Effector CD4-positive, alpha-beta T cell (primary cell): ENCODE measurements around the gene HOXD3.

Experiments
- DNase-seq: peaks from one replicate; pipeline ENCODE4 v3.0.0-alpha.2; 2020

The HOXD3 gene

DNA sequence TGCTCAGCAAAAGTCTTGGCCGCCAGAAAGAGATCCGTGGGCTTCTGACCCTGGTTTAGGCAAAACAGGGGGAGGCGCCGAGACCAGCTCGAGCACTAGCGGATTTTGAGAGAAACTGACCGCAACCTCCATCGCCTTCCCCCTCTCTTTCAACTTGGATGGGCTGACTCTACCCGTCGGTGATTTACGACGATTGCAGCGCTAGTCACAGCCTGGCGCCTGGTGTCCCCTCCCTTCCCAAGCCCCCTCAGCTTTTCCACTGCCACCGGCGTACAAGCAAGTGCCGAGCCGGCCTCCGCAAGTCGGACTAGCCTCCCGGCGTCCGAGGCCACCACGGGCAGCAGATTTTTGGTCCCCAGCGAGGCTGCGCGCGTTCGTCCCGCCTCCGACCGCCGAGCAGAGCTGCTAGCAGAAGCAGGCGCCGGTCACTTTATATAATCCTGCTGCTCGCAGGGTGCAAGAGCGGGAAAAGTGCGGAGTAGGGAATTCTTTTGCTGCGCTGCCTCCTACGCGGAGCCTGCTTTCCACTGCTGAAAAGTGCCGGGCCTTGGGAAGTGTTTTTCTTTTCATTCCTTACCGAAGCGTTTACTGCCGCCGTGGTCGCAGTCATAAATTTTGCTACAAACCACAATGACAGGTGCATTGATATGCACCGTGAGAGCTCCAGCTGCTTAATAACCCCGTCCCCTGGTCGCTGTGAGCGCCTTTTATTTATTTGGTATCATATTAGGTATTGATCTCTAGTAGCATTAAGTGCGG lies 7.7 kb downstream of the HOXD3 start:
- DNase-seq, result no peak

DNA sequence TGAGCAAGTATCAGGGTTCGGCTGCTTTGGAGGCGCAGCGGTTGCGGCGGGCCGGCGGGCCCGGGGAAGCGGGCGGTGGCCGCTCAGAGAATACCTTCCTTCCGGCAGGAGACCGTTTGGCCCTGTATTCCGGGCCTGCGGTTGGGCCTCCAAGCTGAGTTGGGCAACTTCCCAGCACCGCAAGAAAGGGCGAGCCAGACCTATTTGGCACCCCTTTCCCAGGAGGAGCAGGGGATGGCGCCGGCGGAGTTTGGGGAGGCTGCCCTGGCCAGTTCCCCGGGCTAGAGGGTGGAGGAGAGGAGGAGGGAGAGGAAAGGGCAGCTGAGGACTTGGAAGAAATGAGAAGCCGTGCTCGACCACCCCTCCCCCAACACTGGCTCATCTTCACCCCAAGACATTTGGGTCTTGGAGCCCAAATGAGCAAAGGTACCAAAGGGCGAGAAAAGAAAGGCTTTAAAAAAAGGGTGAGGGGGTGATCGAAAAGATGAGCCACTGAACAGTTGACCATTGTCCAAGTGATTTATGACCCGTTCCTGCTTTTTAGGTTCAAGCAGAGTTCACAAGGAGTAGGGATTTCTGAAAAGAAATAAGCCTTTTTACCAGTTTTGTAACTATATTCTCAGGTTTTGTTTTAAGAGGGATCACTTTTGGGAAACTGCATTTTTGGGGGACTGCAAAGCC lies 8.4 kb downstream of the HOXD3 start:
- no peak for DNase-seq

GRCh38 chr2:176166272-176166671 lies 9.2 kb downstream of the HOXD3 start:
- DNase-seq, result no peak

- DNase-seq, result no peak
Observed at GRCh38 chr2:176167398-176167797, 10.3 kb downstream of the HOXD3 start.

- no peak for DNase-seq
Observed at GRCh38 chr2:176169181-176169580, 12.1 kb downstream of the HOXD3 start.

DNA sequence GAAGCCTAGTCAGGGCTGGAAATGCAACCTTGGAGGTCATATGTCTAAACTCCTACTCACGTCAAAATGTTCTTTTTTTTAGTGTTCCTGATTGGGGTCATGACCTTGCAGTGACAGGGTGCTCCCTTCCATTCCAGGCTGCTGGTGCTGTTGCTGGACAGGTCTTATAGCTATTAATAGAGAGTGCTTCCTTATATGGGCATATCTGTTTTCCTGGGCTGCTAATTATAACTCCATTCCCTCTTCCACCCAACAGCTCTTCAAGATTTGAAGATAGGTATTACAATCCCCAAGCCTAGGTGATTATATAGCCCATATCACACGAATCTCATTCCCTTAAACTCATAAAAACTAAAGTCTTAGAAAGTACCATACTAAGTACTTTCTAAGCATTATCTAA lies 12.6 kb downstream of the HOXD3 start:
- DNase-seq, result no peak

GRCh38 chr2:176170602-176171305 lies 13.6 kb downstream of the HOXD3 start:
- no peak for DNase-seq

GRCh38 chr2:176171351-176172006 lies 14.4 kb downstream of the HOXD3 start:
- DNase-seq, result no peak

DNA sequence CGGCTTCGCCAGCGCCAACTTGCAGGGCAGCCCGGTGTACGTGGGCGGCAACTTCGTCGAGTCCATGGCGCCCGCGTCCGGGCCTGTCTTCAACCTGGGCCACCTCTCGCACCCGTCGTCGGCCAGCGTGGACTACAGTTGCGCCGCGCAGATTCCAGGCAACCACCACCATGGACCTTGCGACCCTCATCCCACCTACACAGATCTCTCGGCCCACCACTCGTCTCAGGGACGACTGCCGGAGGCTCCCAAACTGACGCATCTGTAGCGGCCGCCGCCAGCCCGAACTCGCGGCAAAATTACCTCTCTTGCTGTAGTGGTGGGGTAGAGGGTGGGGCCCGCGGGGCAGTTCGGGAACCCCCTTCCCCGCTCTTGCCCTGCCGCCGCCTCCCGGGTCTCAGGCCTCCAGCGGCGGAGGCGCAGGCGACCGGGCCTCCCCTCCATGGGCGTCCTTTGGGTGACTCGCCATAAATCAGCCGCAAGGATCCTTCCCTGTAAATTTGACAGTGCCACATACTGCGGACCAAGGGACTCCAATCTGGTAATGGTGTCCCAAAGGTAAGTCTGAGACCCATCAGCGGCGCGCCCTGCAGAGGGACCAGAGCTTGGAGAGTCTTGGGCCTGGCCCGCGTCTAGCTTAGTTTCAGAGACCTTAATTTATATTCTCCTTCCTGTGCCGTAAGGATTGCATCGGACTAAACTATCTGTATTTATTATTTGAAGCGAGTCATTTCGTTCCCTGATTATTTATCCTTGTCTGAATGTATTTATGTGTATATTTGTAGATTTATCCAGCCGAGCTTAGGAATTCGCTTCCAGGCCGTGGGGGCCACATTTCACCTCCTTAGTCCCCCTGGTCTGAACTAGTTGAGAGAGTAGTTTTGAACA lies 15.1 kb downstream of the HOXD3 start:
- DNase-seq, result no peak

DNA sequence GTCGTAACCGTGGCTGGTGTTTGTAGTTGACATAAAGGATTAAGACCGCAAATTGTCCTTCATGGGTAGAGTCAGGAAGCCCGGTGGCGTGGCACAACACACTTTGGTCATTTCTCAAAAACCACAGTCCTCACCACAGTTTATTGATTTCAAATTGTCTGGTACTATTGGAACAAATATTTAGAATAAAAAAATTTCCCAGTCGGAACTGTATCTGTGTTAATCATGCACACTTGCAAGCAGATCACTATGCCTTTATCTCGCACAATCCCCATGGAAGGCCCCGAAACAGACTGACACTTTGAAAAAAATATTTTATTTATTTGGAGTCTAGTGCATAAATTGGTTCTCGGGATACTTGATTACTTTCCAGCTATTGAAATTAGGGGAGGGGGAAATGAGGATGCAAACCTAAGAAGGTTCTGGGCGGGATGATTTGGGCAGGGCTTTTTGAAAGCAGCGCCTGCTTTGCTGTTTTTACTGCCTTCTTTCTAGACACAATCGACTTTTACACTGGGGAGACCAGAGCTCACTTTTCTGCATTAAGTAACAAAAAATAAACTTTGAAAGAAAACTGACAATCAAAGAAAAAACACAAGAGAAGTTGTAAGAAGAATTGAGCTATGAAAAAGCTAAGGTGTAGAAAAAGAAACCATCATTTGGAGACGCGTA lies 15.9 kb downstream of the HOXD3 start:
- no peak for DNase-seq

- no peak for DNase-seq
Observed at GRCh38 chr2:176173567-176174381, 16.7 kb downstream of the HOXD3 start.

- no peak for DNase-seq
Observed at GRCh38 chr2:176174382-176174823, 17.3 kb downstream of the HOXD3 start.

GRCh38 chr2:176174824-176175708 lies 18.0 kb downstream of the HOXD3 start:
- no peak for DNase-seq

DNA sequence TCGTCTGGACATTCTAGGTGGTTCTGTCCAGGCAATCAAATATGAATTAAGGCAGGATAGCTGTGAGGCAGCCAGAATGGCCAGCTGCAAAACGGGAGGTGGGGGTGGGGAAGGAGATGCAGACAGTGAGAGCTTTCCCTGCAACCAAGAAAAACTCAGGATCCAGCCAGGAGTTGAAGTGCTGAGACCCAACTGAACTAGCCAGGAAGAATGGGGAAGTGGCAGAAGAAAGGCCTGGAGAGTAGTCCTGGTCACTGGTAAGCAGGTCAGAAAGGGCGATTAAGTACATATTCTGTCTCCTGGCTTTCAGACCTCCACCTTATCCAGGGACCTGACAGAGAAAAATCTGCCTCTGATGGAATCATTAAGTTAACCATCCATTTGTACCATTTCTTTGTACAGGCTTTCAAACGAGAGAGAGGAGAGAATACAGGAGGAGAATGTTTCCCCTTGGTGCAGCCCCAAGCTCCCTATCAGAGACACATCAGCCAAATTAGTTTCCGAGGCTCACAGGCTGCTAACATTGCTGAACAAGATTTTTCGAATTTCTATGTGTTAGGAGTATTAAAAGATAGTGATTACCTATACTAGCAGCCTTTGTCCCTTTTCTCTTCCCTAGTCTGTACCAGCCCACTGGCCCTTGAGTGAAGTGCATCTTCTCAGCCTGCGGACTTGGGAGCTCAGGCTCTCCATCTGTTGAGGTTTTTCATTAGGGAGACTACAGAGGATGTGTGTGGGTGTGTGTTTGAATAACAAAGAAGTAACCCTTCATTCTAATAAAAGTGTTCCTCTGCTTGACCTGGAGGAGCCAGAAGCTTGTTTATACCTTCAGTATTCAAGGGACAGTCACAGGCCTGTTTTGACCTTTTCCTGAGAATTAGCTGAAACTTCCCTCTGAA lies 18.9 kb downstream of the HOXD3 start:
- DNase-seq, result no peak

DNA sequence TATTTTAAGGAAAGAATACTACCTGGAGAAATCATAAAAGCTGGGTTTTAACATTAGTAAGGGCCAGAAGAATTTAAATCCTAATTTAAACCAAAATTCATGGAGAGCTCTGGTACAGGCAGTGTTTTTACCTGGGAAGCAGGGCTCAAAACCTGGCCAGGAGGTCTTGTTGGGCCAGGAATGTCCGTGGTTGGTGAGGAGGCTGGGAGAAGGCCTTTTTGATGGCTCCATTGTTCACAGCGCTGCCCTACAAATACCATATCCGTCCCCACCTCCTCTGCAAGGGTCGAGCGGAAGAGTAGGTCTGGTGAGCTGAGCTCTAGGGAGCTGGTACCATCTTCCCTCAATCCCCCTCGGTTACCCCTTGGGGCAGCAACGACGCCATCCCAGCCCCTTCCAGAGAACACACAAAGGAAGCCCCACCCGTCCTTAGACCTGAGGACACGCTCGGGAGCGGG lies 20.5 kb downstream of the HOXD3 start:
- DNase-seq, result no peak

DNA sequence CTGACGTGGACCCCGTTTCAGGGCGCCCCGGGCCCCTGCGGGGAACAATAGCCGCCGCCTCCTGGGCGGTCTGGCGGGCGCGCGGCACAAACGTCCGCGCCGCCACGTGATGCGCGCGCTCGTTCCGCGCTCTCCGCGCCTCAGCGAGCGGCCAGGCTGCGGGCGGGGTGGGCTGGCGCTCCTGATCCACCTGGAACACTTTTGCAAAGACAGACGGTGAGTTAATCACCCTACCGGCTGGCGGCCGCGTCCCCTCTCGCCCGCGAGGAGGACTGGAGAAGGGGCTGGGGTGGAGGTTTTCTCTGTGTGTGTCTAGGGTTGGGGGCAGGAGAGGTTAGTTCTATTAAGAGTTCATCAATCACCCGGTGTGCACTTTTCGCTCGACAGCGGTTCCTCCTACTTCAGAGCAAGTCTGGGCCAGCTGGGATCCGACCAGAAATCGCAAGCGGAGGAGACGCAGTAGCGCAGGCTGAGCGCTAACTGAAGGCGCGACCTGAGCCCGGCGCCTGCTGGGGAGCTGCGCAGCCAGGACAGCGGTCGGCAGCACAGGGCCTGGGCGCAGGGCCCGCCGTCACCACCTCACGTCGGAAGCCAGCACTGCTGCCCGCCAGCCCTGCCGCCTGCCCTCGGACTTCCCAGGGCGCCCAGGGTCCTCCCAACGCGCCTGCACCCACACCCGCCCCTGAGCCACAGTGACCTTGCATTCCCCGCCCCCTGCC lies 21.1 kb downstream of the HOXD3 start:
- no peak for DNase-seq

- no peak for DNase-seq
Observed at GRCh38 chr2:176178757-176179295, 21.7 kb downstream of the HOXD3 start.
